ENCODE results near the gene PPP1R9A.

PPP1R9A gene

GRCh38 chr7:95240921-95241320, 333.5 kb downstream of the PPP1R9A start:
- TF ChIP-seq CTCF (IDR thresholded peaks at IDR 0.05), result no peak

- no peak for TF ChIP-seq CTCF (IDR thresholded peaks at IDR 0.05)
Measured at GRCh38 chr7:95242266-95242665, 334.9 kb downstream of the PPP1R9A start.

GRCh38 chr7:95244616-95245015, 337.2 kb downstream of the PPP1R9A start:
- TF ChIP-seq CTCF (IDR thresholded peaks at IDR 0.05), result no peak

GRCh38 chr7:95245828-95246500, 338.6 kb downstream of the PPP1R9A start:
- TF ChIP-seq CTCF (IDR thresholded peaks at IDR 0.05), result no peak

GRCh38 chr7:95246831-95247370, 339.5 kb downstream of the PPP1R9A start:
- TF ChIP-seq CTCF (IDR thresholded peaks at IDR 0.05), result peak; percentile 79

- TF ChIP-seq CTCF (IDR thresholded peaks at IDR 0.05), result no peak
Measured at GRCh38 chr7:95250571-95250970, 343.2 kb downstream of the PPP1R9A start.

GRCh38 chr7:95251966-95252365, 344.6 kb downstream of the PPP1R9A start:
- no peak for TF ChIP-seq CTCF (IDR thresholded peaks at IDR 0.05)
